Common myeloid progenitor, CD34-positive (primary cell): ENCODE measurements around the gene GAS2L3.
A peak's percentile ranks its signal among the peaks of the same experiment; 100 is the strongest.
"Not testable (repeated sequence)": the region's sequence is repeated elsewhere in the genome, so short reads cannot be mapped to it uniquely, and the experiment has no call there.

Experiments used
- CTCF ChIA-PET: fragments of 350-600 bp; sonication (Branson Sonifier 250); formaldehyde crosslinking; loops from one replicate; lab custom pipeline; 2021; ENCODE audit warnings: antibody characterized with exemption; lab: Charles Lee
- POLR2A ChIA-PET: fragments of 350-600 bp; sonication (Branson Sonifier 250); formaldehyde crosslinking; loops from one replicate; lab custom pipeline; 2021; ENCODE audit warnings: antibody characterized with exemption; lab: Charles Lee
- DNase-seq, 3 donors: peaks; one replicate each; pipeline versions ENCODE4 v3.0.0 to v3.0.0-alpha.2; 2013
- H3K27ac ChIP-seq, 2 experiments: 1 replicate in 1 of 2; 2 replicates in 1 of 2; pipeline ENCODE4 v1.7.0; 2013; ENCODE audit warnings: inconsistent platforms in 2 of 2, low read length in 2 of 2, mild to moderate bottlenecking in 2 of 2, low read depth in 1 of 2, moderate library complexity in 1 of 2; ENCODE audit not compliant: severe bottlenecking in 2 of 2, insufficient read depth in 1 of 2, poor library complexity in 1 of 2
- H3K27me3 ChIP-seq, 5 experiments: replicated peaks in 2 of 5; 1 replicate in 3 of 5; 2 replicates in 2 of 5; pipeline versions ENCODE4 v1.6.1 to v1.7.0; 2013; ENCODE audit warnings: low read length in 4 of 5, mild to moderate bottlenecking in 2 of 5, moderate library complexity in 2 of 5, inconsistent platforms in 1 of 5; ENCODE audit not compliant: insufficient read depth in 5 of 5, control insufficient read depth in 4 of 5
- H3K36me3 ChIP-seq, 4 experiments: 1 replicate in 2 of 4; 2 replicates in 2 of 4; pipeline versions ENCODE4 v1.6.1 to v1.7.0; 2013; ENCODE audit warnings: low read length in 3 of 4, control low read depth in 1 of 4, mild to moderate bottlenecking in 1 of 4; ENCODE audit not compliant: control insufficient read depth in 4 of 4, insufficient read depth in 4 of 4
- H3K4me1 ChIP-seq, 4 experiments: 1 replicate in 3 of 4; 2 replicates in 1 of 4; pipeline versions ENCODE4 v1.6.1 to v1.7.1; 2013; ENCODE audit warnings: low read length in 3 of 4, mild to moderate bottlenecking in 3 of 4, control low read depth in 1 of 4, inconsistent platforms in 1 of 4, moderate library complexity in 1 of 4; ENCODE audit not compliant: control insufficient read depth in 4 of 4, insufficient read depth in 4 of 4; ENCODE audit errors: control extremely low read depth in 1 of 4
- H3K4me3 ChIP-seq, 7 experiments: 1 replicate in 4 of 7; 2 replicates in 3 of 7; pipeline versions ENCODE4 v1.5.1 to v1.7.0; 2013; ENCODE audit warnings: mild to moderate bottlenecking in 7 of 7, low read length in 6 of 7, moderate library complexity in 6 of 7, inconsistent platforms in 2 of 7, low read depth in 2 of 7, control low read depth in 1 of 7; ENCODE audit not compliant: insufficient read depth in 4 of 7, control insufficient read depth in 1 of 7; ENCODE audit errors: extremely low read depth in 1 of 7
- H3K9me3 ChIP-seq, 5 experiments: 1 replicate in 4 of 5; 2 replicates in 1 of 5; pipeline versions ENCODE4 v1.6.1 to v1.7.1; 2013; ENCODE audit warnings: low read length in 4 of 5, mild to moderate bottlenecking in 2 of 5, inconsistent platforms in 1 of 5, low read depth in 1 of 5, moderate library complexity in 1 of 5; ENCODE audit not compliant: control insufficient read depth in 4 of 5, insufficient read depth in 2 of 5; ENCODE audit errors: control extremely low read depth in 1 of 5
- WGBS: methylation state at CpG from one replicate; pipeline ENCODE4 v1.1.5; 2013; ENCODE audit not compliant: insufficient coverage; 5-methylcytosine and 5-hydroxymethylcytosine counted together

Gene GAS2L3

GRCh38 chr12:100591979-100592378 lies 18.5 kb downstream of the GAS2L3 start:
- H3K4me3 ChIP-seq = no peak overlapping the region
- peaks cover 0 to 11% (median 0%) of the 10 kb centered on the region in 5 experiments for H3K9me3 ChIP-seq
- DNase-seq = no peak
- POLR2A ChIA-PET = no interaction called here
- H3K36me3 ChIP-seq = no peaks in the 10 kb centered on the region
- H3K27ac ChIP-seq = no peak overlapping the region
- CTCF ChIA-PET = no interaction called here
- no peaks in the 10 kb centered on the region for H3K4me1 ChIP-seq
- no peaks in the 10 kb centered on the region for H3K27me3 ChIP-seq
- WGBS = 100% methylated on average over 1 of the region's 4 CpGs

- Histone ChIP-seq H3K36me3 (no peaks in the 10 kb centered on the region), H3K4me1 (no peaks in the 10 kb centered on the region), H3K27ac (no peak overlapping the region), H3K9me3 (peaks cover 0 to 3% (median 0%) of the 10 kb centered on the region in 5 experiments), H3K27me3 (no peaks in the 10 kb centered on the region), H3K4me3 (no peak overlapping the region)
- WGBS = 97% methylated on average over 5 of the region's 5 CpGs
- CTCF ChIA-PET = interaction anchor here (0.7 kb wide), 1 partner anchor 1803 kb away, joined by 4 read pairs; no protein-coding TSS in a partner anchor
- DNase-seq = no peak
- POLR2A ChIA-PET = no interaction called here
These were observed 20.0 kb downstream of the GAS2L3 start for GRCh38 chr12:100593490-100593889.

GRCh38 chr12:100601626-100602025 lies 28.1 kb downstream of the GAS2L3 start:
- peaks cover 0 to 4% (median 0%) of the 10 kb centered on the region in 4 experiments for H3K4me1 ChIP-seq
- no peak overlapping the region for H3K4me3 ChIP-seq
- H3K9me3 ChIP-seq = peaks cover 0 to 3% (median 0%) of the 10 kb centered on the region in 5 experiments
- no peaks in the 10 kb centered on the region for H3K27me3 ChIP-seq
- no peak overlapping the region for H3K27ac ChIP-seq
- ChIA-PET POLR2A (no interaction called here), CTCF (no interaction called here)
- no CpG with 5 or more reads among the region's 1 CpG for WGBS
- H3K36me3 ChIP-seq = peaks cover 0 to 4% (median 0%) of the 10 kb centered on the region in 4 experiments
- no peak for DNase-seq

GRCh38 chr12:100602997-100603396 lies 29.5 kb downstream of the GAS2L3 start:
- H3K9me3 ChIP-seq, H3K4me1 ChIP-seq, H3K27me3 ChIP-seq, H3K36me3 ChIP-seq, H3K4me3 ChIP-seq, H3K27ac ChIP-seq, POLR2A ChIA-PET, CTCF ChIA-PET: not testable (repeated sequence)
- DNase-seq = peak in 1 of 3 donors; percentile 13
- no CpG with 5 or more reads among the region's 1 CpG for WGBS

- no peaks in the 10 kb centered on the region for H3K27me3 ChIP-seq
- peaks cover 0 to 4% (median 1%) of the 10 kb centered on the region in 4 experiments for H3K36me3 ChIP-seq
- ChIA-PET POLR2A (no interaction called here), CTCF (interaction anchor here (0.8 to 1.2 kb wide), 2 partner anchors 8 to 54 kb away, joined by 3 to 4 read pairs; no protein-coding TSS in a partner anchor)
- no peak overlapping the region for H3K4me3 ChIP-seq
- WGBS = 78% methylated on average over 1 of the region's 1 CpG
- peak; percentile 13 to 70 (median 66) for DNase-seq
- H3K27ac ChIP-seq = no peak overlapping the region
- H3K9me3 ChIP-seq = peaks cover 0 to 3% (median 0%) of the 10 kb centered on the region in 5 experiments
- H3K4me1 ChIP-seq = peaks cover 0 to 33% (median 12%) of the 10 kb centered on the region in 4 experiments
These were observed 35.3 kb downstream of the GAS2L3 start for GRCh38 chr12:100608776-100609175.

- ChIA-PET CTCF (no interaction called here), POLR2A (no interaction called here)
- peaks cover 0 to 4% (median 2%) of the 10 kb centered on the region in 4 experiments for H3K36me3 ChIP-seq
- H3K9me3 ChIP-seq = peaks cover 0 to 3% (median 0%) of the 10 kb centered on the region in 5 experiments
- peak in 1 of 3 donors; percentile 7 for DNase-seq
- no peak overlapping the region for H3K27ac ChIP-seq
- H3K27me3 ChIP-seq = no peaks in the 10 kb centered on the region
- peaks cover 0 to 33% (median 12%) of the 10 kb centered on the region in 4 experiments for H3K4me1 ChIP-seq
- no peak overlapping the region for H3K4me3 ChIP-seq
- WGBS = no CpG with 5 or more reads among the region's 4 CpGs
These were observed 37.4 kb downstream of the GAS2L3 start for GRCh38 chr12:100610666-100611430.

GRCh38 chr12:100612606-100613005 lies 39.1 kb downstream of the GAS2L3 start:
- DNase-seq = no peak
- Histone ChIP-seq H3K9me3 (no peaks in the 10 kb centered on the region), H3K27me3 (no peaks in the 10 kb centered on the region), H3K4me3 (no peak overlapping the region), H3K27ac (no peak overlapping the region), H3K4me1 (peaks cover 0 to 33% (median 12%) of the 10 kb centered on the region in 4 experiments), H3K36me3 (peaks cover 0 to 4% (median 2%) of the 10 kb centered on the region in 4 experiments)
- ChIA-PET CTCF (interaction anchor here (1.1 kb wide), 1 partner anchor 14 kb away, joined by 3 read pairs; no protein-coding TSS in a partner anchor), POLR2A (interaction anchor here (1.0 kb wide), 1 partner anchor 39 kb away, joined by 3 read pairs; the partner anchor contains the start of gene GAS2L3)
- WGBS = no CpG with 5 or more reads among the region's 3 CpGs
